GM12878 (cell line): ENCODE data around the gene KLC4. TPM values are rescaled to one million over a fixed set of nuclear protein-coding genes. Genes with fewer than 3 reads are reported as not detected.

Experiments used
- ATAC-seq: fragments of 200-7000 bp; cut with Tn5 transposase; 3 replicates; pipeline ENCODE4 v1.9.1; 2020; ENCODE audit warnings: mild to moderate bottlenecking, moderate library complexity
- BruUV-seq: library from RNA; stranded (reverse); fragments of 400-500 nt; replicated peaks from 2 replicates; lab custom pipeline; 2021; lab: Mats Ljungman, UMichigan
- CTCF ChIA-PET: fragments of 300-600 bp; sonication (Branson Sonifier 250); formaldehyde crosslinking; extraction: SDS; loops from one replicate; lab custom pipeline; 2021; ENCODE audit warnings: inconsistent platforms; lab: Yijun Ruan, JAX
- POLR2A ChIA-PET: fragments of 350-600 bp; formaldehyde crosslinking; extraction: SDS; loops from one replicate; lab custom pipeline; 2021; ENCODE audit warnings: inconsistent platforms; lab: Charles Lee
- RAD21 ChIA-PET: fragments of 300-600 bp; sonication (Branson Sonifier 250); formaldehyde crosslinking; loops from one replicate; lab custom pipeline; 2023; ENCODE audit warnings: antibody characterized with exemption; ENCODE audit not compliant: unreplicated experiment; lab: Charles Lee
- SMC1A ChIA-PET: fragments of 300-600 bp; sonication (Branson Sonifier 250); formaldehyde crosslinking; loops from one replicate; lab custom pipeline; 2023; ENCODE audit not compliant: unreplicated experiment, uncharacterized antibody; lab: Charles Lee
- DNase-seq: peaks from one replicate; pipeline ENCODE4 v3.0.0-alpha.2; 2011; ENCODE audit warnings: low read depth, low spot score
- FAIRE-seq: peaks from 3 replicates; lab custom pipeline; 2011; peaks lifted over from hg19 to GRCh38; lab: Jason Lieb, UNC
- H2AFZ ChIP-seq: 2 replicates; pipeline ENCODE4 v1.6.0; 2011; ENCODE audit warnings: low read depth, low read length, control low read depth; ENCODE audit not compliant: control insufficient read depth
- H3K27ac ChIP-seq: 2 replicates; pipeline ENCODE4 v1.5.1; 2011; ENCODE audit warnings: control low read depth; ENCODE audit not compliant: control insufficient read depth, insufficient read depth
- H3K27me3 ChIP-seq, 2 experiments: replicated peaks in 1 of 2; 2 replicates each; pipeline versions ENCODE4 v1.6.0 to v1.6.1; 2011; ENCODE audit warnings: low read length in 1 of 2; ENCODE audit not compliant: control insufficient read depth in 2 of 2, insufficient read depth in 2 of 2
- H3K36me3 ChIP-seq, 2 experiments: 2 replicates each; pipeline ENCODE4 v1.5.1; 2011; ENCODE audit warnings: low read length in 1 of 2; ENCODE audit not compliant: control insufficient read depth in 2 of 2, insufficient read depth in 2 of 2
- H3K4me1 ChIP-seq: 2 replicates; pipeline ENCODE4 v1.6.1; 2011; ENCODE audit warnings: mild to moderate bottlenecking, low read length, moderate library complexity, mixed read lengths; ENCODE audit not compliant: control insufficient read depth, insufficient read depth
- H3K4me2 ChIP-seq: 2 replicates; pipeline ENCODE4 v1.6.0; 2011; ENCODE audit warnings: control low read depth; ENCODE audit not compliant: control insufficient read depth, insufficient read depth
- H3K4me3 ChIP-seq: fragments of 200-600 bp; sonication (generic); 2 replicates; pipeline ENCODE4 v1.5.1; 2016
- H3K79me2 ChIP-seq: 2 replicates; pipeline ENCODE4 v1.6.0; 2011; ENCODE audit warnings: low read length; ENCODE audit not compliant: control insufficient read depth, insufficient read depth
- H3K9ac ChIP-seq: 2 replicates; pipeline ENCODE4 v1.8.0; 2011; ENCODE audit warnings: low read length, control low read depth, mixed read lengths; ENCODE audit not compliant: control insufficient read depth, insufficient read depth
- H3K9me3 ChIP-seq: replicated peaks from 3 replicates; pipeline ENCODE4 v1.5.1; 2011; ENCODE audit warnings: mild to moderate bottlenecking, low read length; ENCODE audit not compliant: control insufficient read depth, insufficient read depth
- H4K20me1 ChIP-seq: 2 replicates; pipeline ENCODE4 v1.6.0; 2011; ENCODE audit not compliant: control insufficient read depth, insufficient read depth
- ETV6 ChIP-seq, 2 experiments: fragments of 450-650 bp in 1 of 2; IDR thresholded peaks in 1 of 2; conservative IDR thresholded peaks in 1 of 2; 2 replicates each; pipeline ENCODE4 v1.6.1; 2014; ENCODE audit warnings: antibody characterized with exemption in 1 of 2, borderline replicate concordance in 1 of 2, low read depth in 1 of 2, mild to moderate bottlenecking in 1 of 2, moderate library complexity in 1 of 2
- EZH2 ChIP-seq: IDR thresholded peaks from 2 replicates; pipeline ENCODE4 v1.6.1; 2012; ENCODE audit warnings: low read depth, mild to moderate bottlenecking, control low read depth, inconsistent platforms, low read length, borderline replicate concordance; ENCODE audit not compliant: control insufficient read depth
- POU2F2 ChIP-seq: IDR thresholded peaks from 3 replicates; pipeline ENCODE4 v1.6.1; 2011; ENCODE audit warnings: low read depth, mild to moderate bottlenecking, low read length, borderline replicate concordance
- SIX5 ChIP-seq: IDR thresholded peaks from 2 replicates; pipeline ENCODE4 v1.6.1; 2011; ENCODE audit warnings: mild to moderate bottlenecking, low read depth, low read length, moderate library complexity; ENCODE audit not compliant: severe bottlenecking
- SPI1 ChIP-seq: IDR thresholded peaks from 2 replicates; pipeline ENCODE4 v1.6.1; 2011; ENCODE audit warnings: low read depth, mild to moderate bottlenecking, low read length, moderate library complexity, borderline replicate concordance; ENCODE audit not compliant: insufficient read depth
- WGBS: methylation state at CpG from one replicate; pipeline ENCODE4 v1.1.6; 2016; ENCODE audit warnings: low lambda C conversion rate; ENCODE audit not compliant: insufficient replicate concordance, insufficient coverage; ENCODE audit errors: missing lambda C conversion rate; 5-methylcytosine and 5-hydroxymethylcytosine counted together
- in situ Hi-C: fragments of 300-500 bp; cut with MboI; formaldehyde crosslinking; loops from 9 replicates; pipeline ENCODE4 v1.14.3; 2018; ENCODE audit warnings: mixed read lengths
- intact Hi-C: fragments of 100-400 bp; cut with micrococcal nuclease; formaldehyde crosslinking; loops from one replicate; pipeline ENCODE4 v1.14.2; 2022; ENCODE audit not compliant: unreplicated experiment
- polyA plus RNA-seq, 11 experiments: library from polyadenylated mRNA; depleted of rRNA in 4 of 11; unstranded in 6 of 11; stranded (reverse) in 5 of 11; fragments of >200 nt; fragmentation: Nextera tagmentation in 4 of 11; fragmentation: Illumina TruSeq in 1 of 11; extraction: Ambion mirVana in 4 of 11; extraction: Trizol in 1 of 11; gene quantifications; 1 replicate in 1 of 11; 2 replicates in 10 of 11; pipeline versions ENCODE4 v1.2.1 to v1.2.3, GENCODE V29; 2011 to 2016; ENCODE audit warnings: inconsistent platforms in 2 of 11, missing spikeins in 2 of 11, low read depth in 1 of 11
- total RNA-seq, 4 experiments: library from RNA; depleted of rRNA in 3 of 4; stranded (reverse); fragments of >200 nt in 3 of 4; fragmentation: Illumina TruSeq in 1 of 4; extraction: Trizol in 1 of 4; gene quantifications; 2 replicates each; pipeline versions ENCODE4 v1.2.1 to v1.2.3, GENCODE V29; 2013 to 2021
- TF ChIP-seq, protein P1 (sequence below): fragments of 450-650 bp; IDR thresholded peaks from 2 replicates; pipeline ENCODE4 v1.6.1; 2017; ENCODE audit warnings: low read depth, mild to moderate bottlenecking, moderate library complexity
- TF ChIP-seq, protein P2 (sequence below): IDR thresholded peaks from 2 replicates; pipeline ENCODE4 v1.6.1; 2011; ENCODE audit warnings: borderline replicate concordance, low read depth, mild to moderate bottlenecking, moderate library complexity, mixed read lengths, low read length; ENCODE audit not compliant: insufficient read depth; ENCODE audit errors: extremely low read length

Gene KLC4
- total and polyA plus RNA-seq, 10 of the 15 experiments (the other 5 are each of a cell fraction or from before 2014, with no cell fraction given), result 0.90 to 13.4 (median 6.9) TPM

DNA sequence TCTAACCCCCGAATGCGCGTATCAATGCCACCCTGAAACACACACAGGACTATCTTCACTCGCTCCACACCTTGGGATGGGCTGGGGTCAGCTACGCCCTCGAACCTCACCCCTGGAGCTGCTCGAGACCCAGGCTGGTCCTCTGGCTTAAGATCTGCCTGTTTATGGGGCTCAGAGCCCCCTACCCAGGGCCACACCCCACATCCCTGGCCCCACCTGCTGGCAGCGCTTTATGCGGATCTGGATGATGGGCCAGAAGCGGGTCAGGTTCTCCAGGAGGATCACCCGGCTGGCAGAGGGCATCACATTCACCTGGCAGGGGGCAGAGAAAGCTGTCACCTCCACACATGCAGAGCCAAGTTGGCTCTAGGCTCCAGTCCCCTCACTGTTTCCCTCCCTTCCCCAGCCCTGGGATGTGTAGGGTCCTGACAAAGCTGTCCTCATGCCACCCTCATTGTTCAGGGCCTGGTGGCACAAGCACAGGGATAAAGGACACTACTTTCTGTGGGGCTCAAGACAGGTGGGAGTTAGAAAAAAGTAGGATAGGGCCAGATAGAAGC, 14.0 kb upstream of the KLC4 start:
- CTCF ChIA-PET, result no interaction called here
- POLR2A ChIA-PET, result interaction anchor here (0.5 kb wide), 1 partner anchor 60 kb away, joined by 4 read pairs; no protein-coding TSS in a partner anchor
- no peak overlapping the region for H3K4me3 ChIP-seq

More for the DNA sequence above, 14.0 kb upstream of the KLC4 start:
- no peak overlapping the region for H3K9ac ChIP-seq
- WGBS, result over 99% methylated on average over 11 of the region's 11 CpGs
- no peak overlapping the region for H3K27ac ChIP-seq
- H2AFZ ChIP-seq, result no peak overlapping the region
- H3K4me1 ChIP-seq, result no peaks in the 10 kb centered on the region
- H3K9me3 ChIP-seq, result no peaks in the 10 kb centered on the region
- ChIA-PET RAD21 (no interaction called here), SMC1A (no interaction called here)
- BruUV-seq, result no TSS peak
- ATAC-seq (no peak), FAIRE-seq (no peak), DNase-seq (no peak)
- in situ Hi-C loops, result no loop called here
- intact Hi-C loops, result no loop called here
- H3K79me2 ChIP-seq, result no peaks in the 10 kb centered on the region
- H3K4me2 ChIP-seq, result no peak overlapping the region
- H3K27me3 ChIP-seq, result no peaks in the 10 kb centered on the region
- TF ChIP-seq EZH2 (no peak), SPI1 (no peak), SIX5 (no peak), POU2F2 (no peak), ETV6 (conservative IDR thresholded peaks at IDR 0.05 in 1 of 2, IDR thresholded peaks at IDR 0.05 in 1 of 2; ENCODE audit: borderline replicate concordance in 1 of 2, low read depth in 1 of 2) (no peak)
- TF ChIP-seq, protein P1, sequence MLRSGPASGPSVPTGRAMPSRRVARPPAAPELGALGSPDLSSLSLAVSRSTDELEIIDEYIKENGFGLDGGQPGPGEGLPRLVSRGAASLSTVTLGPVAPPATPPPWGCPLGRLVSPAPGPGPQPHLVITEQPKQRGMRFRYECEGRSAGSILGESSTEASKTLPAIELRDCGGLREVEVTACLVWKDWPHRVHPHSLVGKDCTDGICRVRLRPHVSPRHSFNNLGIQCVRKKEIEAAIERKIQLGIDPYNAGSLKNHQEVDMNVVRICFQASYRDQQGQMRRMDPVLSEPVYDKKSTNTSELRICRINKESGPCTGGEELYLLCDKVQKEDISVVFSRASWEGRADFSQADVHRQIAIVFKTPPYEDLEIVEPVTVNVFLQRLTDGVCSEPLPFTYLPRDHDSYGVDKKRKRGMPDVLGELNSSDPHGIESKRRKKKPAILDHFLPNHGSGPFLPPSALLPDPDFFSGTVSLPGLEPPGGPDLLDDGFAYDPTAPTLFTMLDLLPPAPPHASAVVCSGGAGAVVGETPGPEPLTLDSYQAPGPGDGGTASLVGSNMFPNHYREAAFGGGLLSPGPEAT, result no peak
- TF ChIP-seq, protein P2, sequence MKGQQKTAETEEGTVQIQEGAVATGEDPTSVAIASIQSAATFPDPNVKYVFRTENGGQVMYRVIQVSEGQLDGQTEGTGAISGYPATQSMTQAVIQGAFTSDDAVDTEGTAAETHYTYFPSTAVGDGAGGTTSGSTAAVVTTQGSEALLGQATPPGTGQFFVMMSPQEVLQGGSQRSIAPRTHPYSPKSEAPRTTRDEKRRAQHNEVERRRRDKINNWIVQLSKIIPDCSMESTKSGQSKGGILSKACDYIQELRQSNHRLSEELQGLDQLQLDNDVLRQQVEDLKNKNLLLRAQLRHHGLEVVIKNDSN, result no peak
- H4K20me1 ChIP-seq, result no peaks in the 10 kb centered on the region
- peaks cover 10 to 32% of the 10 kb centered on the region in 2 experiments; a peak in 3 of 4 replicates for H3K36me3 ChIP-seq
